ENCODE results near the gene NOL4L.

The NOL4L gene

DNA sequence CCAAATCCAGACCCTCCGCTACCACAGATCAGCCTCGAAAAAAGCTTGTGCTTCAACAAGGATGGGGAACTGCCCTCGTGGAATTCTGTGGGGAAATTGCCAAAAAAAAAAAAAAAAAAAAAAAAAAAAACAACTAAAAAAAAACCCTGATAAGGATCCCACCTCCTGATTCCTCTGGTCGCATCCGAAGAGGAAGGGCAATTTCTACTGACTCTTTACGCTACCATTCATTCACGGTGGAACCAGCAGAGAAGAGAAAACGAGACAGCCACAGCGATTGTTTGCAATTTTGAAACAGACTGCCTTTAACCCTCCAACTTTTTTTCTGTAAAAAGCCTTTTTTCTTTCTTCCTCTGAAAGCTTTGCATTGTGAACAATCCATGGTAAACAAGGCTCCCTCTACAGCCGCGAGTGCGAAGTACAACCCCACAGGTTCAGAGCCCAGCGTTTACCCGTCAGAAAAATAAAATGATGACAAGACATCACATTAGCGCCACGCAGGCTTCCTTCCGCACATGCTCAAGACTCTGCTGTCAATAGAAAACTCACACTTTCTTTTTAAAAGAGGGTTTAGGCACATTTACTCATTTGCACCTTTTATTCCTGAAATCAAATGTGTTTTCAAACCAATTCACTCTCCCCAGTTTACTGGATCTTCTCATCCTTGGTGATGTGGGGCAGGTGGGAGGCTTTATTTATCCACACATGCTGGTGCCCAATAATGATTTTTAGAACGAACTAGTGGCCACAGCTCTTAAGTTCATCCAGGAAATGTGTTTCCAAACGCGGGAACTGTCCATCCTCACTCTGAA, 100.0 kb downstream of the NOL4L start:
- Histone ChIP-seq H3K27ac (ENCODE audit: low read depth, low read length) (peak overlapping the region; percentile 56), H3K4me3 (ENCODE audit: low read depth, low read length) (peak overlapping the region; percentile 83), H2AFZ (ENCODE audit: low read length, unreplicated experiment) (peak overlapping the region; percentile 92)

DNA sequence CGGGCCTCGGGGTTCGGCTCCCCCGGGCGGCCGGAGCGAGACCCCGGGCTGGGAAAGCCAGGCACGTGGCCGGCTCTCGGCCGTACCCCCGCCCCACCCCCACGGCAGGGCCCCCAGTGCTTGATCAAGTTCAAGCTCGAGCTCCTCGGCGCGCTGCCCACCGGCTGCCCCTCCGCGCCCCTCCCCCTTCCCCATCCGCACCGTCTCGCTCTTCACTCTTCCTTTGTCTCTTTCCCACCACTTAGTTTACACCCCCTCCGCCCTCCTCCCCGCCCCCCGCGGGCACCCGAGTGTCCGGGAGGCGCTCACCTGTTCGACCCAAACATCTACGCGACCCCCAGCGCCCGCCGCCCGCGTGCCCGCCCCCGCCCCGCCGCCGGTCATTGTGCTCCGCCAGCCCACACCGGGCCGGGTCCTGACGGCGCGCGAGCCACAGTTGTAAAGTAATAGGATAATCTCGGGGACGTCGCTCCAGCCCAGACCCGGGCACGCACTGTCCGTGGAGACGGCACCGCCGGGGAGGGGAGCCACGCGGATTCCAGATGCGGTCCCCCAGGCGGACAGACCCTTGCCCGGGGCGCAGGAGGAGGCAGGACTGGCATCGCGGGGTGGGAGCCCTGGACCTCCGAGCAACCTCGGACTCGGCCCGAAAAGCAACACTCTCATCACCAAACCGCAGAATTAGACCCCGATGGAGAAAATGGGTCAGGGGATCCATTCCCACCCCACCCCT, 100.7 kb downstream of the NOL4L start:
- Histone ChIP-seq H3K4me3 (ENCODE audit: low read depth, low read length) (peak overlapping the region; percentile 83), H3K79me2 (ENCODE audit: control insufficient read depth, insufficient read depth, low read length, unreplicated experiment) (no peaks in the 10 kb centered on the region), H3K4me1 (ENCODE audit: control insufficient read depth, insufficient read depth, low read length, unreplicated experiment) (peaks cover 5% of the 10 kb centered on the region), H3K27me3 (ENCODE audit: insufficient read depth, low read length) (no peaks in the 10 kb centered on the region), H3K27ac (ENCODE audit: low read depth, low read length) (peak overlapping the region; percentile 56), H3K36me3 (ENCODE audit: insufficient read depth, low read length) (no peaks in the 10 kb centered on the region), H2AFZ (ENCODE audit: low read length, unreplicated experiment) (peak overlapping the region; percentile 36)

More for the DNA sequence above, 100.0 kb downstream of the NOL4L start:
- Histone ChIP-seq H3K79me2 (ENCODE audit: control insufficient read depth, insufficient read depth, low read length, unreplicated experiment) (no peaks in the 10 kb centered on the region), H3K27me3 (ENCODE audit: insufficient read depth, low read length) (no peaks in the 10 kb centered on the region), H3K4me1 (ENCODE audit: control insufficient read depth, insufficient read depth, low read length, unreplicated experiment) (peaks cover 5% of the 10 kb centered on the region), H3K36me3 (ENCODE audit: insufficient read depth, low read length) (no peaks in the 10 kb centered on the region)

DNA sequence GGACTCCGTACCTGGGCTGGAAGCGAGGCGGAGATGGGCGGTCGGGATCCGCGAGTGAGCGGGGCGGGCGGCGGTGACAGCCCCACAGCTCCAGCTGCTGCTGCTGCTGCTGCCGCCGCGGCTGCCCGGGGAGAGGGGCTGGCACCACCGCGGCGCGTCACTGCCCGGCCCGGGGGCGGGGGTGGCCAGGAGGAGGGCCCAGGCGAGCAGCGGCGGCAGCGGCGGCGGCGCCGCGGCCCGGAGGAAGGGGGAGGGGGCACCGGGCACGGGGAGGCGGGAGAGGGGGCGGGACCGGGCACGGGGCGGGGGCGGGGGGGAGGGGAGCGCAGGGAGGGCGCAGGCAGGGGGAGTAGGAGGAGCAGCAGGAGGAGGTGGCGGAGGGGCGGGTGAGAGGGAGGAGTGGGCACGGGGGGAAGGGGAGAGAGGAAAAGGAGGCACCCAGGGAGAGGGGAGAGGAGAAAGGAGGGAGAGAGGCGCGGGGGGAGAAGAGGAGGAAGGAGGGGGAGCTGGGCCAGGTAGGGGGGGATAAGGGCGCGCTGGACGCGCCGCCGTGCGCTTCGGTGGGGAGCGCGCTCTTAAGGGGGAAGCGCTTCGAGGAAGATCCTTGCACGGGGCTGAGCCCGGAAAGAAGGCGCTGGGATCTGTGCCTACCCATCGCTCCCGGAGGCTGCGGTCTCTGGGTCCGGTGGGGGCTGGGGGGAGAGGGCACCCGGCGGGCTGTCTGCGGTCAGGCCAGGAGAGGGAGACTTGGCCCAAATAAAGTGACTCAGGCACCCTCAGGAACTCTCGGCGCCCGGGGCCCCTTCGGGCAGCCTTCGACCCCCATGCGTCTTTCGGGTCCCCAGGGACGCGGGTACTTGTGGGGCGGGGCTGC, 101.5 kb downstream of the NOL4L start:
- H3K36me3 ChIP-seq (ENCODE audit: insufficient read depth, low read length): no peaks in the 10 kb centered on the region
- H3K27ac ChIP-seq (ENCODE audit: low read depth, low read length): peak overlapping the region; percentile 56; the same call in 1 of the 2 replicates
- H3K79me2 ChIP-seq (ENCODE audit: control insufficient read depth, insufficient read depth, low read length, unreplicated experiment): no peaks in the 10 kb centered on the region
- H3K4me3 ChIP-seq (ENCODE audit: low read depth, low read length): peak overlapping the region; percentile 91
- H3K27me3 ChIP-seq (ENCODE audit: insufficient read depth, low read length): no peaks in the 10 kb centered on the region
- peak overlapping the region; percentile 36 for H2AFZ ChIP-seq (ENCODE audit: low read length, unreplicated experiment)
- peaks cover 5% of the 10 kb centered on the region for H3K4me1 ChIP-seq (ENCODE audit: control insufficient read depth, insufficient read depth, low read length, unreplicated experiment)

DNA sequence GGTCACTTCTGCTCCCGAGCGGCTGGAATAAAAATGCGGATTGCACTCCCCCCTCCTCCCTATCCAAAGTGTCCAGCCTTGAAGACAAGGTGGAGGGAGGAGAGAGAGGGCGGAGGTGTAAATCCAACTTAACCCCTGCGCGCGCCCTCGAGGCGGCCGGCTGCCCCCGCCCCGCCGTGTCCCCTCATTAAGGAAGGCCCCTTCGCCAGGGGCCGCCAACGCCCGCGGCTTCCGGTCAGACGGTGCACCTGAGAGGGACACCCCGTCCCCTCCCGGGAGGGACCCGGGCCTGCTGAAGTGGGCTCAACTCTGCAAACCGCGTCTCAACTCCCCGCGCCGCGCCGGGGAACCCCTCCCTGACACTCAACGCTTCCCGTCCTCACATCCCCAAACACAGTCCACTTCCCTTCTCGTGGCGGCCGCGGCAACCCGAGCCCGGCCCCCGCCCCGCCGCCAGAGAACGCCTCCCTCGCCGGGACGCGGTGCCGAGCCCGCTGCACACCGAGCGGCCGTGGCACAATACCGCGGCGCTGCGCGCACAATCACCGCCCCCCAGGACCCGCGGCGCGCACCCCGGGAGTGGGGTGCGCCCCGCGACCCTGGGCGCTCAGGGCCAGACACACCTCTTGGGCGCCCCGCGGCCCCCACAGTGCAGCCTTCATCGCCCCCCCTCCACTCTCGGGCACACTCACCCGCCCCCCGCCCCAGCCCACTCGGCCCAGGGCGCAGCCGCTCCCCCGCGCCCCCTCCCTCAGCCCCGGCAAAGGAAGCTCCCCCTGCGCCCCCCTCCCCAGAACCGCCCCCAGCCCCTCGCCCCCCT, 102.5 kb downstream of the NOL4L start:
- Histone ChIP-seq H2AFZ (ENCODE audit: low read length, unreplicated experiment) (peak overlapping the region; percentile 66), H3K79me2 (ENCODE audit: control insufficient read depth, insufficient read depth, low read length, unreplicated experiment) (no peaks in the 10 kb centered on the region), H3K4me1 (ENCODE audit: control insufficient read depth, insufficient read depth, low read length, unreplicated experiment) (peaks cover 5% of the 10 kb centered on the region), H3K27ac (ENCODE audit: low read depth, low read length) (no peak overlapping the region), H3K36me3 (ENCODE audit: insufficient read depth, low read length) (no peaks in the 10 kb centered on the region), H3K4me3 (ENCODE audit: low read depth, low read length) (peak overlapping the region; percentile 91), H3K27me3 (ENCODE audit: insufficient read depth, low read length) (no peaks in the 10 kb centered on the region)

DNA sequence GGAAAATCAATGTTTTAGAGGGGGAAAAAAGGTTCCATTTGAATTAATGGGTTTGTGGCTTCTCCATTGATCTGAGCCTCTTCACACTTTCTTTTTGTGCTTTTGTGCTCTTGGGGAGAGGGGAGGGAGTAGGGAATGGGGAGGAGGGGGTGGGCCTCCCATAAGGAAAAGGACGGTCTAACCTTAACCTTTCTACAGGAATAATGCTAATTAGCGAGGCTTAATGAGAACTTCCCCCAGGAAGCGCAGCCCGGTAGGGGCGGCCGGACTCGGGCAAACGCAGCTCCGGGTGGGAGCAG, 103.0 kb downstream of the NOL4L start:
- Histone ChIP-seq H3K27me3 (ENCODE audit: insufficient read depth, low read length) (no peaks in the 10 kb centered on the region), H2AFZ (ENCODE audit: low read length, unreplicated experiment) (no peak overlapping the region), H3K79me2 (ENCODE audit: control insufficient read depth, insufficient read depth, low read length, unreplicated experiment) (no peaks in the 10 kb centered on the region), H3K4me1 (ENCODE audit: control insufficient read depth, insufficient read depth, low read length, unreplicated experiment) (peaks cover 5% of the 10 kb centered on the region), H3K36me3 (ENCODE audit: insufficient read depth, low read length) (no peaks in the 10 kb centered on the region), H3K27ac (ENCODE audit: low read depth, low read length) (no peak overlapping the region), H3K4me3 (ENCODE audit: low read depth, low read length) (peak overlapping the region; percentile 91)

DNA sequence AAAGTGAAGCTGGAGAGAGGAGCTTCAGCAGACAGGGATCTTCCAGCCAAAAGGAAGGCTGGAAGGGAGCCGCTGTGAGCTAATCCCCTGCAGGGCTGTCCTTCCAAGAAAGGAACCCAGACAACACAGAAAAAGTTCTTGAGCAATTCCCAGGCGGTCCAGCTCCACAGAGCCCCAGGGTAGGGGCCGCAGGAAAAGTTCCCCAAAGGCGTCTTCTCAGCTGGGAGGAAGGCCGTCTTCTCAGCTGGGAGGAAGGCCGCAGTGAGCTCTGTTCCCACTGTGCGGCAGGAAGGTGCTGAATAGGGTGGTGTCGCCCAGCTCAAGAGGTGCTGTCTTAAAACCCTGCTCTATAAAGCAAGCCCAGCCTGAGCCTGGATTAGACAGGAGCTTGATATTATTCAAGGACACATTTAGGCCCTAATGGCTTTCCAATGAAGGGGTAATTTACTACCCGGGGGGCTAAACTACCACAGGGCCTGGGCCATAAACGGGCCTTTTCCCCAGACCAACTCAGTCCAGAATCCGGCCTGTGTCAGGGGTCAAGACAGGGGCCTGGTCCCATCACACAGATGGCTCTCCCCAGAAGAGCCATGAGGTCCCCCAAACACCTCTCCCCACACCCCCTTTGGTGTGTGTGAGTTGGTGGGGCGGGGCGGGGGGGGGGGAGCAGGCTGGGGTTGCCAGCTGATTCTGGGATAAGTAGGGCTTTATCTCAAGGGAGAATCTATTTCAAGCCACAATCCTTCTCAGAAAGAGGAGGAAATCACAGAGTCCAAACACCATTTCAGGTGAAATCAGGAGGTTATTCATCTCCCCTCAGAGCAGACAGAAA, 103.6 kb downstream of the NOL4L start:
- no peaks in the 10 kb centered on the region for H3K27me3 ChIP-seq (ENCODE audit: insufficient read depth, low read length)
- H3K36me3 ChIP-seq (ENCODE audit: insufficient read depth, low read length): no peaks in the 10 kb centered on the region
- peak overlapping the region; percentile 91; the same call in 1 of the 2 replicates for H3K4me3 ChIP-seq (ENCODE audit: low read depth, low read length)
- H3K27ac ChIP-seq (ENCODE audit: low read depth, low read length): no peak overlapping the region
- H3K4me1 ChIP-seq (ENCODE audit: control insufficient read depth, insufficient read depth, low read length, unreplicated experiment): peaks cover 5% of the 10 kb centered on the region
- peaks cover 3% of the 10 kb centered on the region for H3K79me2 ChIP-seq (ENCODE audit: control insufficient read depth, insufficient read depth, low read length, unreplicated experiment)
- no peak overlapping the region for H2AFZ ChIP-seq (ENCODE audit: low read length, unreplicated experiment)

DNA sequence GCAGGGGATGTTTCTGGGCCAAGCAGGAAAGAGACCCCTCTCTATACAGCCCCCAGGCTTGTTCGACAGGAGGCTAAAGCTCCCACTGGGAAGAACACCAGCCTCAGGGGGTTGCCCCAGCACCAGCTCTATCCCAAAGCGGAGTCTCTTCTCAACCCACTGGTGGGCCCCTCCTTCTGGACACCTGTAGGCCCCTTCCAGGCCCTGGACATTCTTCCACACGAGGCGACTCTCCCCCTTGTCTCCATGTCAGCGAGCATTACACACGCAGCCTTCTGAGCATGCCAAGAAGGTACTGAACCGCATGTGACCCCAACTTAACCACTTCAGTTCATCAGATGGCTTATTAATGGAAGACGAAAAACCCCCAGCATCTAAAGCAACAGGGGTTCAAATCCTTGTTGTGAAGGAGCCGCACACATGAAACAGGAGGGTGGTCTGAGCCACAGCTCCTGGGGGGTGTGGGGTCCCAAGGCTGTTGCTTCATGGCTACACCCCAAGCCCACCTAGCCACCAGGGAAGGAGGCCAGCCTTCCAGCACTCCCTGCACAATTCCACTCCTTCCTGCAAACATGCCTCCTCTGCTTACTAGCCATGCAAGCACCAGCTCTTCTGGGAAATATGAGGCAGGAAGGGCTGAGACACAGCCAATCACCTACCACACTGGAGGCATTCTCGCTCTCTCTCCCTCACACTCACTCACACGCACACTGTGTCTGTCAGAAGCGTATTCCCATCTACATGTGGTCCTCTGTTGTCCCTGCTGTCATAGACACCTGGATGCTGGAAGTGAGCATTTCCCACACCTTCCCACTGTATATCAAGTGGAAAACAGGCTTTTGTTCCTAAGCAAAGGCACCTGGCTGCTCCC, 104.5 kb downstream of the NOL4L start:
- no peak overlapping the region for H3K4me3 ChIP-seq (ENCODE audit: low read depth, low read length)
- no peak overlapping the region for H3K27ac ChIP-seq (ENCODE audit: low read depth, low read length)
- peaks cover 6% of the 10 kb centered on the region for H3K79me2 ChIP-seq (ENCODE audit: control insufficient read depth, insufficient read depth, low read length, unreplicated experiment)
- H3K4me1 ChIP-seq (ENCODE audit: control insufficient read depth, insufficient read depth, low read length, unreplicated experiment): peaks cover 15% of the 10 kb centered on the region
- no peaks in the 10 kb centered on the region for H3K36me3 ChIP-seq (ENCODE audit: insufficient read depth, low read length)
- no peaks in the 10 kb centered on the region for H3K27me3 ChIP-seq (ENCODE audit: insufficient read depth, low read length)
- no peak overlapping the region for H2AFZ ChIP-seq (ENCODE audit: low read length, unreplicated experiment)

DNA sequence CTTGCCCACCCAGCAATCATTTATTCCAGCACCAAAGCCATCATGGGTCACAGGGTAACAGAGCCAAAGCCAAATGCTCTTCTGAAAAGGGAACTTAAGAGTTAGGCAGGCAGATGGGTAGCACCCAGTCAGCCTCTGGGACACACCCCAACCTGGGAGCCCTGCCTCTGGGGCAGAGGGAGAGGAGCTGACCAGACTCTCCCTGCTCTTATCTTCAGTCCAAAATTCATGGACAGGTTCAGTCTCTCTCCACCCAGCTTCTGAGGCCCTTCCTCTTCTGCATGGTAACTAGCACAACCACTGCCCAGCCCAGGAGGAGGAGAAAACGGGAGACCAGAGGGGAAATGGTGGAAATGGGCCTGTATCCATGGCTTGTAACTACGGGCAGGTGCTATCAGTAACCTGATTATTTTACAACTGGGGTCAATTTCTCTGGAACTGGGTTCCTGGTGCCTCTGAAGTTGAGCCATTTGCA, 105.4 kb downstream of the NOL4L start:
- H3K27me3 ChIP-seq (ENCODE audit: insufficient read depth, low read length): no peaks in the 10 kb centered on the region
- peaks cover 16% of the 10 kb centered on the region for H3K4me1 ChIP-seq (ENCODE audit: control insufficient read depth, insufficient read depth, low read length, unreplicated experiment)
- H3K79me2 ChIP-seq (ENCODE audit: control insufficient read depth, insufficient read depth, low read length, unreplicated experiment): peaks cover 6% of the 10 kb centered on the region
- H3K36me3 ChIP-seq (ENCODE audit: insufficient read depth, low read length): no peaks in the 10 kb centered on the region
- no peak overlapping the region for H3K4me3 ChIP-seq (ENCODE audit: low read depth, low read length)
- H3K27ac ChIP-seq (ENCODE audit: low read depth, low read length): no peak overlapping the region
- no peak overlapping the region for H2AFZ ChIP-seq (ENCODE audit: low read length, unreplicated experiment)

DNA sequence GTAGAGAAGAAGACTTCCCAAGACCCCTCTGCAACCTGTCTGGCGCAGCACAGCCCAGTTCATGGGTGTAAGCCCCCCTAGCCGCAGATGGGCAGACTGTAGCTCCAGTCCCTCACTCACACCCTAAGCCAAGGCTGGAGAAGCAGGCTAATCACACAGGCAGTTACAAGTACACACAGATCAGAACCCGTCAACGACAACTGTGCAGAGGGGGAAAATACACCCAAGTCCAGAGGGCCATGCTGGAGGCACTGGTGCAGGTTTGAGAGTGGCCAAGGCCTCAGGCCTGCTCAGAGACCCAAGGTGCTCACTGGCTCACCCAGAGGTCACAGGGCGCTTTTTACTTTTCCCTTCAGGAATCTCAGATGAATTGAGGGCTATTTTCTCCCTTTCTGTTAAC, 106.1 kb downstream of the NOL4L start:
- peaks cover 11% of the 10 kb centered on the region for H3K79me2 ChIP-seq (ENCODE audit: control insufficient read depth, insufficient read depth, low read length, unreplicated experiment)
- H3K36me3 ChIP-seq (ENCODE audit: insufficient read depth, low read length): no peaks in the 10 kb centered on the region
- no peak overlapping the region for H2AFZ ChIP-seq (ENCODE audit: low read length, unreplicated experiment)
- no peak overlapping the region for H3K4me3 ChIP-seq (ENCODE audit: low read depth, low read length)
- H3K27ac ChIP-seq (ENCODE audit: low read depth, low read length): no peak overlapping the region
- peaks cover 23% of the 10 kb centered on the region for H3K4me1 ChIP-seq (ENCODE audit: control insufficient read depth, insufficient read depth, low read length, unreplicated experiment)
- no peaks in the 10 kb centered on the region for H3K27me3 ChIP-seq (ENCODE audit: insufficient read depth, low read length)

Measured in ACC112 (cell line).